ENCODE data around the gene TMEM144. TPM values are rescaled to one million over a fixed set of nuclear protein-coding genes. Genes with fewer than 3 reads are reported as not detected.

Gene TMEM144
- total RNA-seq, 1 donor = 8.0 TPM

DNA sequence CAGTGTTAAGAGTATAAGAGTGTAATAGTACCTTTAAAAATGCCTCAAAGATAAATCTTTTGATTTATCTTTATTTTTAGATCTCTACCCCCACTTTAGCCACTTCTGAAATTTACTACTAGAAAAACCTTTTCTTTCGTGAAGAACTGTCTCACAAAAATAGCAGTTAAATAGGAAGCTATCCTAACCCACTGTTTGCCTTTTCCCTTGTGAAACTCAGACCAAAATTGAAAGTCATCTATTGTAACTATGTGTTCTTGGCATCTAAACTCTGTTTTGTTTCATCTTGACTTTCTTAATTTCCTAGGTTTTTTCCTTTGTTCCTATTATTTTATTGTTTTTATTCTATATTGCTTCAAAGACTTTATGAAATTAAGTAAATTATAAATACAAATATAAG lies 7.8 kb upstream of the TMEM144 start:
- no peaks in the 10 kb centered on the region for H4K20me1 ChIP-seq (ENCODE audit: insufficient read depth, low read length)
- H3K4me3 ChIP-seq (ENCODE audit: insufficient read depth, low read length) = no peak overlapping the region
- H3K4me2 ChIP-seq (ENCODE audit: insufficient read depth, low read length) = no peak overlapping the region
- H3K79me2 ChIP-seq (ENCODE audit: insufficient read depth, low read length) = no peaks in the 10 kb centered on the region
- no peak overlapping the region for H2AFZ ChIP-seq (ENCODE audit: low read length)
- H3K27ac ChIP-seq (ENCODE audit: low read depth, low read length) = no peak overlapping the region
- DNase-seq (ENCODE audit: insufficient read length, low spot score, missing footprints) = no peak
- TF ChIP-seq, protein P1, sequence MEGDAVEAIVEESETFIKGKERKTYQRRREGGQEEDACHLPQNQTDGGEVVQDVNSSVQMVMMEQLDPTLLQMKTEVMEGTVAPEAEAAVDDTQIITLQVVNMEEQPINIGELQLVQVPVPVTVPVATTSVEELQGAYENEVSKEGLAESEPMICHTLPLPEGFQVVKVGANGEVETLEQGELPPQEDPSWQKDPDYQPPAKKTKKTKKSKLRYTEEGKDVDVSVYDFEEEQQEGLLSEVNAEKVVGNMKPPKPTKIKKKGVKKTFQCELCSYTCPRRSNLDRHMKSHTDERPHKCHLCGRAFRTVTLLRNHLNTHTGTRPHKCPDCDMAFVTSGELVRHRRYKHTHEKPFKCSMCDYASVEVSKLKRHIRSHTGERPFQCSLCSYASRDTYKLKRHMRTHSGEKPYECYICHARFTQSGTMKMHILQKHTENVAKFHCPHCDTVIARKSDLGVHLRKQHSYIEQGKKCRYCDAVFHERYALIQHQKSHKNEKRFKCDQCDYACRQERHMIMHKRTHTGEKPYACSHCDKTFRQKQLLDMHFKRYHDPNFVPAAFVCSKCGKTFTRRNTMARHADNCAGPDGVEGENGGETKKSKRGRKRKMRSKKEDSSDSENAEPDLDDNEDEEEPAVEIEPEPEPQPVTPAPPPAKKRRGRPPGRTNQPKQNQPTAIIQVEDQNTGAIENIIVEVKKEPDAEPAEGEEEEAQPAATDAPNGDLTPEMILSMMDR (IDR thresholded peaks at IDR 0.05; ENCODE audit: extremely low read depth, low read depth, low read length) = no peak
- H3K27me3 ChIP-seq (ENCODE audit: insufficient read depth, low read length) = no peaks in the 10 kb centered on the region
- H3K4me1 ChIP-seq (ENCODE audit: insufficient read depth, low read length) = no peaks in the 10 kb centered on the region
- no peaks in the 10 kb centered on the region for H3K9me3 ChIP-seq (ENCODE audit: low read depth, low read length)
- H3K36me3 ChIP-seq (ENCODE audit: insufficient read depth, low read length) = no peaks in the 10 kb centered on the region

DNA sequence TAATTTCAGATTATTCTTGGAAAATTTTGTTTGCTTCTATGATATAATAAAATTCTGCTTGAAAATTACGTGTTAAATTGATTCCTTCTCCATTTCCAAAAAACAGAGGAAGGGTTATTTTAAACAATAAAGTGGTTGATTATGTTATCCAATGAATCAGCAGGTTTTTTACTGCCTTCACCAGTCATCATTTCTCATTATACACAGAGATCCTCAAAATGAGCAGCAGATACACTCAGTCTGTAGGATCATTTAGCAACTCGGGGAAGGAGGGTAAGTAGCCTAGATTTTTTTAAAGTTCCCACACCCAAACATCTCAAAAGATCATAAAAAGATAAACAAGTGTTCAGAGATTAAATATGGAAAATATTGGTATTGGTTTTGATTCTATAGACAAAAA lies 6.8 kb upstream of the TMEM144 start:
- DNase-seq (ENCODE audit: insufficient read length, low spot score, missing footprints) = no peak
- Histone ChIP-seq H3K36me3 (ENCODE audit: insufficient read depth, low read length) (no peaks in the 10 kb centered on the region), H3K9me3 (ENCODE audit: low read depth, low read length) (no peaks in the 10 kb centered on the region), H3K27me3 (ENCODE audit: insufficient read depth, low read length) (no peaks in the 10 kb centered on the region), H3K27ac (ENCODE audit: low read depth, low read length) (no peak overlapping the region), H2AFZ (ENCODE audit: low read length) (peak overlapping the region; percentile 40), H3K4me2 (ENCODE audit: insufficient read depth, low read length) (no peak overlapping the region), H3K4me3 (ENCODE audit: insufficient read depth, low read length) (no peak overlapping the region), H3K79me2 (ENCODE audit: insufficient read depth, low read length) (no peaks in the 10 kb centered on the region), H4K20me1 (ENCODE audit: insufficient read depth, low read length) (no peaks in the 10 kb centered on the region), H3K4me1 (ENCODE audit: insufficient read depth, low read length) (no peaks in the 10 kb centered on the region)
- TF ChIP-seq, protein P1 (IDR thresholded peaks at IDR 0.05; ENCODE audit: extremely low read depth, low read depth, low read length) = no peak

DNA sequence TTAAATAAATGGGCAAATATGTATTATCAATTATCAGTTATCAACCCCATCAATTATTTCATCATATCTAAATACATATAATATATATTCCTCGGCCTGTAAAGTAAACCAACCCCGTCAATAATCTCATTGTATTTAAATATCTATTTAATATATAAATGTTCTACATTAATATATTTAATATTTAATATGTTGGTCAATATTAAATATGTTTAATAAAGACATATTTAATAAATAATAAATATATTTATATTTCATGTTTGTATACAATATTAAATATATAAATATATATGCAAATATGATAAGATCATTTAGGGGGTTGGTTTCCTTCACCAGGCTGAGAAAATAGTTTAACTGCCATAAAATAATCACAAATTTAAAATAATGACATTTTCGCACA lies 6.4 kb upstream of the TMEM144 start:
- Histone ChIP-seq H2AFZ (ENCODE audit: low read length) (no peak overlapping the region), H3K27ac (ENCODE audit: low read depth, low read length) (no peak overlapping the region), H4K20me1 (ENCODE audit: insufficient read depth, low read length) (no peaks in the 10 kb centered on the region), H3K27me3 (ENCODE audit: insufficient read depth, low read length) (no peaks in the 10 kb centered on the region), H3K36me3 (ENCODE audit: insufficient read depth, low read length) (no peaks in the 10 kb centered on the region), H3K4me1 (ENCODE audit: insufficient read depth, low read length) (no peaks in the 10 kb centered on the region), H3K79me2 (ENCODE audit: insufficient read depth, low read length) (no peaks in the 10 kb centered on the region), H3K9me3 (ENCODE audit: low read depth, low read length) (no peaks in the 10 kb centered on the region), H3K4me2 (ENCODE audit: insufficient read depth, low read length) (no peak overlapping the region), H3K4me3 (ENCODE audit: insufficient read depth, low read length) (no peak overlapping the region)
- no peak for DNase-seq (ENCODE audit: insufficient read length, low spot score, missing footprints)
- TF ChIP-seq, protein P1 (IDR thresholded peaks at IDR 0.05; ENCODE audit: extremely low read depth, low read depth, low read length) = no peak

DNA sequence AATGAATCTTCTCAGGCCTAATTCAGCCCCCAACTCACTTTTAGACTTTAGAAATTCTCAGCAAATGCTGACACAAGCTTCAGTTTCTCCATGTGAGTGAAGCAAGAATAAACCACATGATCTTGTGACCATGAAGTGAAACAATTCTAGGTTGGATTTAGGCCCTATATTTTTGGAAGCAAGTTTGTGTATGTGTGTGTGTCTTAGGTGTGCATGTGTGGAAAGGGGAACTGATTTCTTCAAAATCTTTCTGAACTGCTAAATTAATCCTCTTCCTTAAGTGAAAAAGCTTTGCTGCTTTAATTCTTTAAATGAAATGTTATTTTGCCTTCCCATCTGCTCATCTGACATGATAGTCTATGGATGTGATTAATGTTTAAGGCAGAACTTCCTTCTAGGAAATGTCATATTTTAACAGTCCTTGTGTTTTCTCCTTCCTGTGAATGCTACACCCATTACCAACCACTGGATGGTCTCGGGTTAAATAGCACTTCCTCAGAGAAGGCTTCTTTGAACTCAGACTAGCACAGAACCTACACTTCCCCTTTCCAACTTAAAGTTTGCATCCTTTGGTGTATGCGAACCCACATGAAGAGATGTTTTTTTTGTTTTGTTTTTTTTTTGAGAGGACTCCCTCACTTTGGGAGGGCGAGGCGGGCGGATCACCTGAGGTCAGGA lies 1.2 kb upstream of the TMEM144 start:
- no peaks in the 10 kb centered on the region for H3K79me2 ChIP-seq (ENCODE audit: insufficient read depth, low read length)
- peak overlapping the region; percentile 27 for H2AFZ ChIP-seq (ENCODE audit: low read length)
- no peak for DNase-seq (ENCODE audit: insufficient read length, low spot score, missing footprints)
- H3K4me1 ChIP-seq (ENCODE audit: insufficient read depth, low read length) = peaks cover 10% of the 10 kb centered on the region
- H3K4me2 ChIP-seq (ENCODE audit: insufficient read depth, low read length) = no peak overlapping the region
- no peaks in the 10 kb centered on the region for H3K9me3 ChIP-seq (ENCODE audit: low read depth, low read length)
- no peaks in the 10 kb centered on the region for H3K27me3 ChIP-seq (ENCODE audit: insufficient read depth, low read length)
- no peak overlapping the region for H3K4me3 ChIP-seq (ENCODE audit: insufficient read depth, low read length)
- no peaks in the 10 kb centered on the region for H4K20me1 ChIP-seq (ENCODE audit: insufficient read depth, low read length)
- TF ChIP-seq, protein P1 (IDR thresholded peaks at IDR 0.05; ENCODE audit: extremely low read depth, low read depth, low read length) = no peak
- no peak overlapping the region for H3K27ac ChIP-seq (ENCODE audit: low read depth, low read length)
- H3K36me3 ChIP-seq (ENCODE audit: insufficient read depth, low read length) = no peaks in the 10 kb centered on the region

Data from osteoblast (primary cell).